Esophagus muscularis mucosa (tissue), 4 donors: ENCODE measurements around the gene PPARG.

Source experiments
- CTCF ChIP-seq, 3 experiments: fragments of 200-600 bp in 2 of 3; fragments of 450-650 bp in 1 of 3; sonication (generic) in 2 of 3; IDR thresholded peaks; one replicate each; pipeline ENCODE4 v1.5.1; 2017 to 2019; ENCODE audit warnings: antibody characterized with exemption in 3 of 3, mild to moderate bottlenecking in 2 of 3, moderate library complexity in 1 of 3
- EP300 ChIP-seq: sonication (generic); formaldehyde crosslinking; IDR thresholded peaks from one replicate; pipeline ENCODE4 v1.6.1; 2017; ENCODE audit warnings: antibody characterized with exemption
- POLR2A ChIP-seq: fragments of 450-650 bp; IDR thresholded peaks from one replicate; pipeline ENCODE4 v1.6.1; 2017; ENCODE audit warnings: antibody characterized with exemption, moderate library complexity, mild to moderate bottlenecking, low read depth

- TF ChIP-seq POLR2A (no peak), EP300 (no peak), CTCF (IDR thresholded peaks at IDR 0.05) (no peak)
Observed at GRCh38 chr3:12384451-12385233, 95.8 kb downstream of the PPARG start.
